Activated T-helper 17 cell treated with anti-CD3 and anti-CD28 coated beads, Interleukin-2, amount 50 U/mL, for 72 hours (primary cell): ENCODE measurements around the gene COL10A1. TPM values are rescaled to one million over a fixed set of nuclear protein-coding genes. Genes with fewer than 3 reads are reported as not detected.

Experiments
- ATAC-seq: fragments of 150-1000 bp; cut with Tn5 transposase; replicated peaks from 2 replicates; pipeline ENCODE4 v1.10.0; 2021; ENCODE audit warnings: mild to moderate bottlenecking, moderate library complexity
- H3K27ac Mint-ChIP-seq: one replicate; pipeline ENCODE4 v1.8.0; 2022; ENCODE audit warnings: mixed read lengths
- H3K27me3 Mint-ChIP-seq: one replicate; pipeline ENCODE4 v1.8.0; 2022; ENCODE audit warnings: mixed read lengths
- H3K36me3 Mint-ChIP-seq: one replicate; pipeline ENCODE4 v1.8.0; 2022; ENCODE audit warnings: low read depth, mild to moderate bottlenecking, mixed read lengths
- H3K4me1 Mint-ChIP-seq: one replicate; pipeline ENCODE4 v1.8.0; 2022; ENCODE audit warnings: mixed read lengths
- H3K4me3 Mint-ChIP-seq: one replicate; pipeline ENCODE4 v1.8.0; 2022; ENCODE audit warnings: mild to moderate bottlenecking, mixed read lengths
- H3K9me3 Mint-ChIP-seq: one replicate; pipeline ENCODE4 v1.8.0; 2022; ENCODE audit warnings: mixed read lengths
- total RNA-seq, 2 donors: library from RNA; stranded (reverse); gene quantifications; one replicate each; pipeline ENCODE4 v1.2.3, GENCODE V29; 2022

The COL10A1 gene
- total RNA-seq, 2 donors from 2014 or later, result not detected

GRCh38 chr6:116083052-116083451 lies 42.9 kb downstream of the COL10A1 start:
- no peaks in the 10 kb centered on the region for H3K4me1 Mint-ChIP-seq
- H3K4me3 Mint-ChIP-seq, result no peak overlapping the region
- ATAC-seq, result no peak
- no peaks in the 10 kb centered on the region for H3K9me3 Mint-ChIP-seq
- H3K36me3 Mint-ChIP-seq, result no peaks in the 10 kb centered on the region
- peaks cover 31% of the 10 kb centered on the region for H3K27me3 Mint-ChIP-seq
- H3K27ac Mint-ChIP-seq, result no peak overlapping the region

DNA sequence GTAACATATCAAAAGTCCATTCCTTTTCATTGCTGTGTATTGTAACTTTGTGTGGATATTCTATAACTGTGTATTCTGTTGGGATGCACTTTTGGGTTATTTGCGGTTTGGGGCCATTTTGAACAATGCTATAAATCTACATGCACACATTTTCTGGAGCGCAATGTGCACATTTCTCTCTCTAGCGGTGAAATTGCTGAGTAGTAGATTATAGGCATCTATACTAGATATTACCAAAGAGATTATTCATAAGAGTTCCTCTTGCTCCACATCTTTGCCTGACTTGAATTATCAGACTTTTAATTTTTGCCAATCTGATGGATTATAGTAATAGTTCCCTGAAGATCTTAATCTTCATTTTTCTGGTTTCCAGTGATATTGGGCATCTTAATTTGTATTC lies 47.0 kb downstream of the COL10A1 start:
- Mint-ChIP-seq H3K27ac (no peak overlapping the region), H3K4me3 (no peak overlapping the region), H3K9me3 (no peaks in the 10 kb centered on the region), H3K4me1 (no peaks in the 10 kb centered on the region), H3K36me3 (no peaks in the 10 kb centered on the region), H3K27me3 (peaks cover 30% of the 10 kb centered on the region)
- ATAC-seq, result no peak

GRCh38 chr6:116078522-116078921 lies 47.4 kb downstream of the COL10A1 start:
- Mint-ChIP-seq H3K4me1 (no peaks in the 10 kb centered on the region), H3K27me3 (peaks cover 30% of the 10 kb centered on the region), H3K27ac (no peak overlapping the region), H3K9me3 (no peaks in the 10 kb centered on the region), H3K36me3 (no peaks in the 10 kb centered on the region), H3K4me3 (no peak overlapping the region)
- no peak for ATAC-seq

DNA sequence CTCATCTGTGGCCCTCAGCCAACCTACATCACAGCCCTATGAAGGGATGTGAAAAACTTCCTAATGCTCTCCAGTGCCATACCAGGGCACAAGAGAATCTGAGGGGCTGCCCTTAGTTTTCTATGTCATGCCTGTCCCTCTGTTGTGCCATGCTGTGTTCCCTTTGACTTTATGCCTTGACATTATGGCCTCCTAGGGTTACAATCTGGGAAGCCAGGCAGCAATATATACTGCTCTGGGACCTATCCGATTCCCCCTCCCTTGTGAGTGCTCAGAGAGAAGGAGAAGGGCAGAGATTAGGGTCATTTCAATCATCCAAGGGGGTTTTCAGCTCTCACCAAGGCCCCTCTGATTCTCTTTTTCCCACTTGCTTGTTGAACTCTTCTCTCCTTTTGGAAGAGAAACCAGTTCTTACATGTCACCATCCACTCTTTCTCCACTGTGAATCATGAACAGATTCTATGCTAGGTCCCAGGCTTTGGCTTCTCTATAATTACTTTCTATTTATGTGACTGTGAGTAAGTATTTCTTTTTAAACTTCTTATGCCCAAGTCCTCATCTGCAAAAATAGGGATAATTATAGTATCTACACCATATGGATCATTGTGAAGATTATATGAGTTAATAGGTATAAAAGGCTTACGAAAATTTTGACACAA lies 51.1 kb downstream of the COL10A1 start:
- no peaks in the 10 kb centered on the region for H3K9me3 Mint-ChIP-seq
- peaks cover 9% of the 10 kb centered on the region for H3K27me3 Mint-ChIP-seq
- no peak overlapping the region for H3K4me3 Mint-ChIP-seq
- H3K4me1 Mint-ChIP-seq, result no peaks in the 10 kb centered on the region
- no peak for ATAC-seq
- no peaks in the 10 kb centered on the region for H3K36me3 Mint-ChIP-seq
- peak overlapping the region; percentile 16 for H3K27ac Mint-ChIP-seq

DNA sequence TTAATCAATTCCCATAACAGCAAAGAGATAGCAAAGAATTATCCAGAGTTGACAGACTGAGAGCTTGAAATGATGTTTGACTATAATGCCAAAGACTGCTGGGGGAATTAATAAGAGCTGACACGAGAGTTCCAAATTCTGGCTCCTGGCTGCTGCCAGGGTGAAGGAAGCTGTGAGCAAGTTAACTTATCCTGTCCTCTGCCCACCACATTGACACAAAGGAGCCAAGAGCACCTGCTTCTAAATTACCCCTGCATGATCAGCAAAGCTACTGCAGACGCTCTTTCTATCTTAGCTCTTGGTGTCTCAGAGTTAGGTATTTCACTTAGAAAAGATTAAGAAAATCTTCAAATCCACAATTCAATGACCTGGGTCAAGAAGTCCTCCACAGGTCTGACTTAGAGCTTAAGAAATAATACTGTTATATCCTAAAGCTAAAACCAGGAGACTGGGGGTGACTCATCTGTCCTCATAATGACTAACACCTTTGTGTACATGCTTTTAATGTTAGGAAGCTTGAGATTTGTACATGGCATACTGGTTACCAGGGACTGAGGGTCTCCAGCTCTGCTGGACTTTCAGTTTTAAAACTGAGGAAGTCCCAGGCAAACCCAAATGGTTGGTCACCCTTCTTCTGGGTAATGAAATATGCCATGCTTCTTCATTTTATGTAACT lies 52.0 kb downstream of the COL10A1 start:
- H3K4me1 Mint-ChIP-seq, result no peaks in the 10 kb centered on the region
- ATAC-seq, result peak; percentile 46
- H3K27me3 Mint-ChIP-seq, result peaks cover 8% of the 10 kb centered on the region

DNA sequence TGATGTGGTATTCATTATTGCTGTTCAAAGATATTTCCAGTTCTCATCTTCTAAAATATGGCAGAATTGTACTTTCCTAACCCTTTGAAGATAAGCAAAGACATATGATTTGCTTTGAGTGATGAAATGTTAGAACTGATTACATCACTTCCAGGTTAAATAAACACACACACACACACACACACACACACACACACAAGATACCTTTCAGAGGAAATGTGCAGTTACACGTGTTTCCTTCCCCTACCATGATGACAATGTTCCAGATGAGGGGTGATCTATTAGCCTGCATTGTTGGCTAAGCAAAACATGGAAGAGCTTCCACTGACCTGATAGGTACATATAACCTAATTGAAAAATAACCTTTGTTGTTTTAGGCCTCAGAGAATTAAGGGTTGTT lies 53.6 kb downstream of the COL10A1 start:
- Mint-ChIP-seq H3K27ac (peak overlapping the region; percentile 9), H3K4me3 (no peak overlapping the region), H3K4me1 (no peaks in the 10 kb centered on the region), H3K27me3 (peaks cover under 1% of the 10 kb centered on the region), H3K36me3 (no peaks in the 10 kb centered on the region), H3K9me3 (no peaks in the 10 kb centered on the region)
- no peak for ATAC-seq

More for the DNA sequence above, 52.0 kb downstream of the COL10A1 start:
- Mint-ChIP-seq H3K36me3 (no peaks in the 10 kb centered on the region), H3K9me3 (no peaks in the 10 kb centered on the region), H3K27ac (no peak overlapping the region), H3K4me3 (no peak overlapping the region)

DNA sequence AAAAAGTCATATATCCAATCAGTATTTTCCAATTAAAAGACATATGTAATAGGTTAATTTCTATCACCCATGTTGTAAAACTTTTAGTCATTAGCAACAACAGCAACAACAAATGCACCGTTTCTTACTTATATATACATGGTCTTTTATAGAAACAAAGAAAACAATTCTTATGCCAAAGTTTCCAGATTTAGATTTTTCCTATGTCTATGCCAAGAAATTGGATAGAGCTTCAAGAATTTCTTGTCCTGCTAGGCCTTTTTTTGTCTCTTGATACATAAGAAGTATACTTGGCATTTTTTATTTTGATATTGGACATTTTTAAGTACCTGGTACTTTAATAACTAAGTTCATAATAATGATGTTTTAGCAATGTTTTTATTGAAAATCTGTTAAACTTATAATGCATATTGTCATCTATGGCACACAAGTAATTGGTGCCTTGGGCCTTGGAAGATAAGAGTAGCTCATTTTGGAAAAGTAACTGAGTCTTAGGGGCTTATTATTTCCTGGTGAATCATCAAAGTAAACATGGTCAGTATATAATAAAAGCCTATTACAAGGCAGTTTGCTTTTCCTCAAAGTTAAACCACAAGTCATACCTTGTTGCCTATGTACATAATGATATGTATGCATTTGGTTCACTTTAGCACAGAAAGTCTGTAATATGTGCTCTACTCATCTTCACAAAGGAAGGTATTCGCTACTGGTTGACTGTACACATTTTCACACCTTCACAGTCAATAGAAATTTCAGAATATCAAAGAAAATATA lies 55.1 kb downstream of the COL10A1 start:
- no peak overlapping the region for H3K27ac Mint-ChIP-seq
- H3K36me3 Mint-ChIP-seq, result no peaks in the 10 kb centered on the region
- no peak for ATAC-seq
- no peaks in the 10 kb centered on the region for H3K4me1 Mint-ChIP-seq
- no peaks in the 10 kb centered on the region for H3K9me3 Mint-ChIP-seq
- H3K4me3 Mint-ChIP-seq, result no peak overlapping the region
- peaks cover 3% of the 10 kb centered on the region for H3K27me3 Mint-ChIP-seq

GRCh38 chr6:116070101-116070500 lies 55.8 kb downstream of the COL10A1 start:
- Mint-ChIP-seq H3K27ac (no peak overlapping the region), H3K9me3 (no peaks in the 10 kb centered on the region), H3K36me3 (no peaks in the 10 kb centered on the region), H3K4me3 (no peak overlapping the region), H3K27me3 (peaks cover 3% of the 10 kb centered on the region), H3K4me1 (no peaks in the 10 kb centered on the region)
- no peak for ATAC-seq

Other genes starting within 250 kb of the COL10A1 start
- gene FRK, start 65.2 kb downstream of the COL10A1 start, total RNA-seq, result under 1 TPM; 0.05 to 0.06 TPM
- 10 to 100 TPM; 37.5 to 47.1 TPM for gene NT5DC1, start 25.3 kb downstream of the COL10A1 start, total RNA-seq
- 10 to 100 TPM; 10.3 to 13.1 TPM for gene TSPYL4, start 127.9 kb upstream of the COL10A1 start, total RNA-seq
- 10 to 100 TPM; 47.9 to 64.6 TPM for gene TSPYL1, start 153.8 kb upstream of the COL10A1 start, total RNA-seq
- 10 to 100 TPM; 26.0 to 28.9 TPM for gene DSE, start 244.8 kb upstream of the COL10A1 start, total RNA-seq